ENCODE measurements around the gene DUT. TPM values are rescaled to one million over a fixed set of nuclear protein-coding genes. Genes with fewer than 3 reads are reported as not detected.
A peak's percentile ranks its signal among the peaks of the same experiment; 100 is the strongest.

DUT gene
- total RNA-seq, 1 donor from 2014 or later = 41.4 TPM

DNA sequence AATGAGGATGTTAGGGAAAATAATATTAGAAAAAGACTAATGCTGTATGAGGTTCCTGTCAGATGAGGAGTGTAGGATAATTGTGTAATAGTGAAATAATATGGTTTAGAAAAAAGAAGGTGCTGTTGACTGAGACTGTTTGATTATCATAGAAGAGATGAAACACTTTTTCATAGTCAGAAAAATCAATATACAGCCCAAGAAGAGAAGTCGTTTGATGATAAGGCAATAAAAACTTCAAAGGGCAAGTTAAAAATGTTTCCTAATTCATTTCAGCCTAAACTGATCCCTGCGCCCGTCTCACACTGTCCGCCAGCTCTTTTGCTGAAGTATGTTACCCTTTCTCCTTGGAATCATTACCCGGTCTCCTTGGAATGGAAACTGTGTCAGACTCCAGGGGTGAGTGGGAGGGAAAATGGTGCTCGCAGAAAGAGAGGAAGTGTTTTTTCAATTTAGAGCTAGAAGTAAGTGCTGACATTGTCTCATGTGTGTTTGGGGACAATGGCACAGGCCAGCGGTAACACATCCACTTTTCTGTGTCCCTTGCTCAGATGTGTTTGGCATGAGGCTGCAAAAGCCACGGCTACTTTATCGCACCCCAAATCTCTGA, 23.6 kb downstream of the DUT start:
- Histone ChIP-seq H3K4me2 (ENCODE audit: low read length) (peak overlapping the region; percentile 22), H4K20me1 (ENCODE audit: insufficient read depth, low read length) (no peaks in the 10 kb centered on the region), H3K79me2 (ENCODE audit: insufficient read depth, low read length) (no peaks in the 10 kb centered on the region), H3K9me3 (ENCODE audit: insufficient read depth, low read depth, low read length) (no peaks in the 10 kb centered on the region), H3K27me3 (ENCODE audit: insufficient read depth, low read length) (no peaks in the 10 kb centered on the region), H2AFZ (ENCODE audit: low read depth, low read length) (peak overlapping the region; percentile 32), H3K4me1 (ENCODE audit: insufficient read depth, low read length) (peaks cover 16% of the 10 kb centered on the region), H3K27ac (ENCODE audit: low read depth, low read length) (no peak overlapping the region), H3K36me3 (ENCODE audit: insufficient read depth, low read length) (no peaks in the 10 kb centered on the region), H3K4me3 (ENCODE audit: insufficient read depth, low read depth, low read length) (no peak overlapping the region), H3K9ac (ENCODE audit: low read length) (no peak overlapping the region)
- Mint-ChIP-seq H3K4me3 (ENCODE audit: unreplicated experiment) (no peak overlapping the region), H3K36me3 (ENCODE audit: low read depth, unreplicated experiment) (no peaks in the 10 kb centered on the region), H3K27me3 (ENCODE audit: low read depth, unreplicated experiment) (no peaks in the 10 kb centered on the region), H3K9me3 (ENCODE audit: unreplicated experiment) (no peaks in the 10 kb centered on the region), H3K27ac (ENCODE audit: unreplicated experiment) (no peak overlapping the region), H3K4me1 (ENCODE audit: low read depth, unreplicated experiment) (peaks cover 15% of the 10 kb centered on the region)
- no peak for FAIRE-seq
- TF ChIP-seq EZH2 (IDR thresholded peaks at IDR 0.05; ENCODE audit: insufficient read depth, low read length) (no peak), CTCF (IDR thresholded peaks at IDR 0.05; ENCODE audit: insufficient read depth, low read depth, low read length) (no peak)
- no peak for DNase-seq (ENCODE audit: low read depth)

GRCh38 chr15:48355377-48355776, 24.1 kb downstream of the DUT start:
- Histone ChIP-seq H3K4me1 (ENCODE audit: insufficient read depth, low read length) (peaks cover 16% of the 10 kb centered on the region), H3K4me2 (ENCODE audit: low read length) (peak overlapping the region; percentile 22), H3K36me3 (ENCODE audit: insufficient read depth, low read length) (no peaks in the 10 kb centered on the region), H4K20me1 (ENCODE audit: insufficient read depth, low read length) (no peaks in the 10 kb centered on the region), H3K27ac (ENCODE audit: low read depth, low read length) (no peak overlapping the region), H3K9ac (ENCODE audit: low read length) (no peak overlapping the region), H2AFZ (ENCODE audit: low read depth, low read length) (peak overlapping the region; percentile 32), H3K27me3 (ENCODE audit: insufficient read depth, low read length) (no peaks in the 10 kb centered on the region), H3K79me2 (ENCODE audit: insufficient read depth, low read length) (no peaks in the 10 kb centered on the region), H3K9me3 (ENCODE audit: insufficient read depth, low read depth, low read length) (no peaks in the 10 kb centered on the region), H3K4me3 (ENCODE audit: insufficient read depth, low read depth, low read length) (no peak overlapping the region)
- FAIRE-seq = no peak
- Mint-ChIP-seq H3K27me3 (ENCODE audit: low read depth, unreplicated experiment) (no peaks in the 10 kb centered on the region), H3K36me3 (ENCODE audit: low read depth, unreplicated experiment) (no peaks in the 10 kb centered on the region), H3K9me3 (ENCODE audit: unreplicated experiment) (no peaks in the 10 kb centered on the region), H3K4me3 (ENCODE audit: unreplicated experiment) (no peak overlapping the region), H3K4me1 (ENCODE audit: low read depth, unreplicated experiment) (peaks cover 15% of the 10 kb centered on the region), H3K27ac (ENCODE audit: unreplicated experiment) (no peak overlapping the region)
- no peak for TF ChIP-seq CTCF (IDR thresholded peaks at IDR 0.05; ENCODE audit: insufficient read depth, low read depth, low read length)
- TF ChIP-seq EZH2 (IDR thresholded peaks at IDR 0.05; ENCODE audit: insufficient read depth, low read length) = no peak
- DNase-seq (ENCODE audit: low read depth) = peak; percentile 68
